ENCODE data around the gene LMOD1. TPM values are rescaled to one million over a fixed set of nuclear protein-coding genes. Genes with fewer than 3 reads are reported as not detected.

The LMOD1 gene
- polyA plus RNA-seq, 1 experiment, result 112 TPM

GRCh38 chr1:201895913-201896807 lies 50.2 kb downstream of the LMOD1 start:
- DNase-seq (ENCODE audit: low read depth), result no peak
- H3K4me3 ChIP-seq (ENCODE audit: low read depth, low read length), result no peak overlapping the region
- ChIA-PET POLR2A (interaction anchor here (0.6 to 1.5 kb wide), 4 partner anchors 8 to 225 kb away, joined by 3 to 8 read pairs (median 4); partner anchors contain the start of genes LMOD1 and RNPEP), CTCF (interaction anchor here (0.6 to 12.4 kb wide), 39 partner anchors 9 to 364 kb away, joined by 3 to 201 read pairs (median 5); partner anchors contain the start of genes LMOD1, RNPEP and TIMM17A)
- no peaks in the 10 kb centered on the region for H3K27me3 ChIP-seq (ENCODE audit: control insufficient read depth, insufficient read depth, low read length)
- peak; percentile 97 for TF ChIP-seq CTCF (IDR thresholded peaks at IDR 0.05; ENCODE audit: insufficient read depth, low read depth, low read length)
- H3K36me3 ChIP-seq (ENCODE audit: control insufficient read depth, insufficient read depth, low read length), result peaks cover 16% of the 10 kb centered on the region

- H3K4me3 ChIP-seq (ENCODE audit: low read depth, low read length), result no peak overlapping the region
- H3K36me3 ChIP-seq (ENCODE audit: control insufficient read depth, insufficient read depth, low read length), result peaks cover 14% of the 10 kb centered on the region
- CTCF ChIA-PET, result interaction anchor here (0.6 to 12.4 kb wide), 33 partner anchors 9 to 363 kb away, joined by 3 to 201 read pairs (median 7); partner anchors contain the start of genes IPO9, LMOD1, RNPEP and TIMM17A
- DNase-seq (ENCODE audit: low read depth), result no peak
- no peaks in the 10 kb centered on the region for H3K27me3 ChIP-seq (ENCODE audit: control insufficient read depth, insufficient read depth, low read length)
- POLR2A ChIA-PET, result interaction anchor here (0.6 to 1.5 kb wide), 2 partner anchors 9 to 85 kb away, joined by 8 to 9 read pairs; no protein-coding TSS in a partner anchor
- TF ChIP-seq CTCF (IDR thresholded peaks at IDR 0.05; ENCODE audit: insufficient read depth, low read depth, low read length), result no peak
Measured at GRCh38 chr1:201895120-201895665, 51.2 kb downstream of the LMOD1 start.

GRCh38 chr1:201894343-201895119 lies 51.8 kb downstream of the LMOD1 start:
- no peaks in the 10 kb centered on the region for H3K27me3 ChIP-seq (ENCODE audit: control insufficient read depth, insufficient read depth, low read length)
- CTCF ChIA-PET, result interaction anchor here (0.6 to 12.4 kb wide), 17 partner anchors 11 to 245 kb away, joined by 3 to 201 read pairs (median 11); partner anchors contain the start of genes IPO9, LMOD1 and TIMM17A
- POLR2A ChIA-PET, result interaction anchor here (0.5 to 0.7 kb wide), 3 partner anchors 60 to 426 kb away, joined by 4 to 12 read pairs (median 9); no protein-coding TSS in a partner anchor
- H3K36me3 ChIP-seq (ENCODE audit: control insufficient read depth, insufficient read depth, low read length), result peaks cover 9% of the 10 kb centered on the region; the same call in 1 of the 2 replicates
- DNase-seq (ENCODE audit: low read depth), result no peak
- TF ChIP-seq CTCF (IDR thresholded peaks at IDR 0.05; ENCODE audit: insufficient read depth, low read depth, low read length), result no peak
- H3K4me3 ChIP-seq (ENCODE audit: low read depth, low read length), result no peak overlapping the region

- no peak overlapping the region for H3K4me3 ChIP-seq (ENCODE audit: low read depth, low read length)
- ChIA-PET POLR2A (interaction anchor here (0.7 kb wide), 2 partner anchors 44 to 425 kb away, joined by 4 read pairs; no protein-coding TSS in a partner anchor), CTCF (interaction anchor here (1.1 to 12.4 kb wide), 4 partner anchors 16 to 99 kb away, joined by 3 to 201 read pairs (median 65); no protein-coding TSS in a partner anchor)
- no peak for TF ChIP-seq CTCF (IDR thresholded peaks at IDR 0.05; ENCODE audit: insufficient read depth, low read depth, low read length)
- no peaks in the 10 kb centered on the region for H3K27me3 ChIP-seq (ENCODE audit: control insufficient read depth, insufficient read depth, low read length)
- no peak for DNase-seq (ENCODE audit: low read depth)
- H3K36me3 ChIP-seq (ENCODE audit: control insufficient read depth, insufficient read depth, low read length), result peaks cover 7% of the 10 kb centered on the region; the same call in 1 of the 2 replicates
Measured at GRCh38 chr1:201893431-201893830, 52.9 kb downstream of the LMOD1 start.
